ENCODE data around the gene JARID2. TPM values are rescaled to one million over a fixed set of nuclear protein-coding genes. Genes with fewer than 3 reads are reported as not detected.

JARID2 gene
- total RNA-seq, 1 experiment from 2014 or later = 6.0 TPM

DNA sequence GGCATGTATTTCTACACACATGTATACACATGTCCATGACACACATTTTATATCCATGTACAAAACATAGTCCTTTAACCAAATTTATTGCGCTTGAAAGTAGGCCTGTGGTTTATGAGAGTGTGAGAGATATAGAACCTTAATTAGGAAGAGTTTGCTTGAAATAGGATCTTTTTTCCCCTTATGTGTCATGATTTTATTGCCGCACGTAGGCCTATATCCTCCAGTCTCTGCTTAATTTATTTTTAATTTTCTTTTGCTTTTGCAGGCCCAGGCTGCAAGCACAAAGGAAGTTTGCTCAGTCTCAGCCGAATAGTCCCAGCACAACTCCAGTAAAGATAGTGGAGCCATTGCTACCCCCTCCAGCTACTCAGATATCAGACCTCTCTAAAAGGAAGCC lies 205.9 kb downstream of the JARID2 start:
- POLR2A ChIA-PET = no interaction called here
- in situ Hi-C loops (cut with HindIII; ENCODE audit: low pct_unique_long_range_greater_than_20kb, low sequenced_read_pairs) = no loop called here

DNA sequence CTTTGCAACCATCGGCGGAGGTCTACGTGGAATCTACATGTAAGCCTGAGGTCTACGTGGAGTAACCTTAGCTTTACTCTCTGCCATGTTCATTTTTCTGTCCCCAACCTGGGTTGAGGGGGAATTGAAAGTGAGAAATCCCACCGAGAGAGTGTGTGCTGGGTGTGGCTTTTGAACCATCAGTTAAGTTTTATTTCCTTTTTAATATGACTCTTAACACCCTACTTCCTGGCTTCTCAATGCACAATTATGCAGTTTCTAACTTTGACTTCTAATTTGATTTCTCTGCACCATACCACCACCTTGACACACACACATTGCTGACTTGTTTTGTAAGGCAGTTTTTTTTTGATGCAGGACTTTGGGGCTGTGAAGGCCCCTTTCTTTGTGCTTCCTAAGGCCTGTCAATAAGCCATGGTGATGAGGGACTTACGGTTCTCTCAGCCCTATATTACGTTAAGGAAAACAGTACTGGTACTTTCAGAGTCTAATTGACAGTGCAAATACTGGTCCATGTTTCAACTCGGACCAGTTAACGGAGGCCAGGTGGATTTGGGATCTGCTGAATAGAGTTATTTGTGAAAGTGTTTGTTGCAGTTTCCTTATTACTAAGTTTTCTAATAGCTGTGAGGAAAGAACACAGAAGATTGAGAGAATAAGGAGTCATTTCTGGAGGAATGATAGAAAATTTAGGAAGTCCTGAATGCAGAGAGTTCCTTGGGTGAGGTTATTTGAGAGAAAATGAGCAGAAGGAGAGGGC lies 206.5 kb downstream of the JARID2 start:
- H3K4me1 ChIP-seq (ENCODE audit: control insufficient read depth, insufficient read depth, low read length) = no peaks in the 10 kb centered on the region
- intact Hi-C loops (cut with micrococcal nuclease; ENCODE audit: unreplicated experiment) = no loop called here
- H3K9me3 ChIP-seq (ENCODE audit: control insufficient read depth, insufficient read depth, low read depth, low read length) = no peaks in the 10 kb centered on the region
- no peak overlapping the region for H3K4me3 ChIP-seq (ENCODE audit: low read depth in 2 of 2, low read length in 2 of 2)
- H3K27me3 ChIP-seq (ENCODE audit: control insufficient read depth, insufficient read depth, low read length) = no peaks in the 10 kb centered on the region
- TF ChIP-seq SIN3A (IDR thresholded peaks at IDR 0.05; ENCODE audit: borderline replicate concordance, insufficient read depth, low read depth, low read length) (no peak), POLR2AphosphoS5 (IDR thresholded peaks at IDR 0.05; ENCODE audit: low read depth, low read length) (no peak), TCF7L2 (IDR thresholded peaks at IDR 0.05; ENCODE audit: low read depth, low read length) (no peak)
- TF ChIP-seq, protein P1, sequence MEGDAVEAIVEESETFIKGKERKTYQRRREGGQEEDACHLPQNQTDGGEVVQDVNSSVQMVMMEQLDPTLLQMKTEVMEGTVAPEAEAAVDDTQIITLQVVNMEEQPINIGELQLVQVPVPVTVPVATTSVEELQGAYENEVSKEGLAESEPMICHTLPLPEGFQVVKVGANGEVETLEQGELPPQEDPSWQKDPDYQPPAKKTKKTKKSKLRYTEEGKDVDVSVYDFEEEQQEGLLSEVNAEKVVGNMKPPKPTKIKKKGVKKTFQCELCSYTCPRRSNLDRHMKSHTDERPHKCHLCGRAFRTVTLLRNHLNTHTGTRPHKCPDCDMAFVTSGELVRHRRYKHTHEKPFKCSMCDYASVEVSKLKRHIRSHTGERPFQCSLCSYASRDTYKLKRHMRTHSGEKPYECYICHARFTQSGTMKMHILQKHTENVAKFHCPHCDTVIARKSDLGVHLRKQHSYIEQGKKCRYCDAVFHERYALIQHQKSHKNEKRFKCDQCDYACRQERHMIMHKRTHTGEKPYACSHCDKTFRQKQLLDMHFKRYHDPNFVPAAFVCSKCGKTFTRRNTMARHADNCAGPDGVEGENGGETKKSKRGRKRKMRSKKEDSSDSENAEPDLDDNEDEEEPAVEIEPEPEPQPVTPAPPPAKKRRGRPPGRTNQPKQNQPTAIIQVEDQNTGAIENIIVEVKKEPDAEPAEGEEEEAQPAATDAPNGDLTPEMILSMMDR (IDR thresholded peaks at IDR 0.05) = no peak
- TF ChIP-seq, protein P2, sequence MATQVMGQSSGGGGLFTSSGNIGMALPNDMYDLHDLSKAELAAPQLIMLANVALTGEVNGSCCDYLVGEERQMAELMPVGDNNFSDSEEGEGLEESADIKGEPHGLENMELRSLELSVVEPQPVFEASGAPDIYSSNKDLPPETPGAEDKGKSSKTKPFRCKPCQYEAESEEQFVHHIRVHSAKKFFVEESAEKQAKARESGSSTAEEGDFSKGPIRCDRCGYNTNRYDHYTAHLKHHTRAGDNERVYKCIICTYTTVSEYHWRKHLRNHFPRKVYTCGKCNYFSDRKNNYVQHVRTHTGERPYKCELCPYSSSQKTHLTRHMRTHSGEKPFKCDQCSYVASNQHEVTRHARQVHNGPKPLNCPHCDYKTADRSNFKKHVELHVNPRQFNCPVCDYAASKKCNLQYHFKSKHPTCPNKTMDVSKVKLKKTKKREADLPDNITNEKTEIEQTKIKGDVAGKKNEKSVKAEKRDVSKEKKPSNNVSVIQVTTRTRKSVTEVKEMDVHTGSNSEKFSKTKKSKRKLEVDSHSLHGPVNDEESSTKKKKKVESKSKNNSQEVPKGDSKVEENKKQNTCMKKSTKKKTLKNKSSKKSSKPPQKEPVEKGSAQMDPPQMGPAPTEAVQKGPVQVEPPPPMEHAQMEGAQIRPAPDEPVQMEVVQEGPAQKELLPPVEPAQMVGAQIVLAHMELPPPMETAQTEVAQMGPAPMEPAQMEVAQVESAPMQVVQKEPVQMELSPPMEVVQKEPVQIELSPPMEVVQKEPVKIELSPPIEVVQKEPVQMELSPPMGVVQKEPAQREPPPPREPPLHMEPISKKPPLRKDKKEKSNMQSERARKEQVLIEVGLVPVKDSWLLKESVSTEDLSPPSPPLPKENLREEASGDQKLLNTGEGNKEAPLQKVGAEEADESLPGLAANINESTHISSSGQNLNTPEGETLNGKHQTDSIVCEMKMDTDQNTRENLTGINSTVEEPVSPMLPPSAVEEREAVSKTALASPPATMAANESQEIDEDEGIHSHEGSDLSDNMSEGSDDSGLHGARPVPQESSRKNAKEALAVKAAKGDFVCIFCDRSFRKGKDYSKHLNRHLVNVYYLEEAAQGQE (IDR thresholded peaks at IDR 0.05; ENCODE audit: insufficient read depth in 1 of 2, low read depth in 2 of 2, low read length in 1 of 2) = no peak
- no peak overlapping the region for H3K27ac ChIP-seq (ENCODE audit: low read length)
- in situ Hi-C loops (cut with HindIII; ENCODE audit: low pct_unique_long_range_greater_than_20kb, low sequenced_read_pairs) = no loop called here
- no peak for ATAC-seq
- DNase-seq (ENCODE audit: low read depth, low spot score) = no peak
- POLR2A ChIA-PET = no interaction called here
- CTCF ChIA-PET = no interaction called here
- BruUV-seq (replicated peaks) = no TSS peak
- H3K36me3 ChIP-seq (ENCODE audit: control insufficient read depth, insufficient read depth, low read length) = no peaks in the 10 kb centered on the region

More for the DNA sequence above, 205.9 kb downstream of the JARID2 start:
- H3K27ac ChIP-seq (ENCODE audit: low read length) = no peak overlapping the region
- H3K36me3 ChIP-seq (ENCODE audit: control insufficient read depth, insufficient read depth, low read length) = no peaks in the 10 kb centered on the region
- intact Hi-C loops (cut with micrococcal nuclease; ENCODE audit: unreplicated experiment) = no loop called here
- DNase-seq (ENCODE audit: low read depth, low spot score) = no peak
- H3K27me3 ChIP-seq (ENCODE audit: control insufficient read depth, insufficient read depth, low read length) = no peaks in the 10 kb centered on the region
- TF ChIP-seq TCF7L2 (IDR thresholded peaks at IDR 0.05; ENCODE audit: low read depth, low read length) (no peak), POLR2AphosphoS5 (IDR thresholded peaks at IDR 0.05; ENCODE audit: low read depth, low read length) (no peak), SIN3A (IDR thresholded peaks at IDR 0.05; ENCODE audit: borderline replicate concordance, insufficient read depth, low read depth, low read length) (no peak)
- TF ChIP-seq, protein P2 (IDR thresholded peaks at IDR 0.05; ENCODE audit: insufficient read depth in 1 of 2, low read depth in 2 of 2, low read length in 1 of 2) = no peak
- TF ChIP-seq, protein P1 (IDR thresholded peaks at IDR 0.05) = no peak
- ATAC-seq = no peak
- H3K9me3 ChIP-seq (ENCODE audit: control insufficient read depth, insufficient read depth, low read depth, low read length) = no peaks in the 10 kb centered on the region
- CTCF ChIA-PET = no interaction called here
- no peak overlapping the region for H3K4me3 ChIP-seq (ENCODE audit: low read depth in 2 of 2, low read length in 2 of 2)
- BruUV-seq (replicated peaks) = no TSS peak
- no peaks in the 10 kb centered on the region for H3K4me1 ChIP-seq (ENCODE audit: control insufficient read depth, insufficient read depth, low read length)
